NCI-H526 treated with DMSO at 0.1 percent for 48 hours (cell line): ENCODE measurements around the gene ADCYAP1.

Experiments
- DNase-seq: peaks from one replicate; lab custom pipeline; 2025; lab: John Stamatoyannopoulos, UW

ADCYAP1 gene

GRCh38 chr18:910247-910646, 5.6 kb downstream of the ADCYAP1 start:
- no peak for DNase-seq

- no peak for DNase-seq
Measured at GRCh38 chr18:911025-911424, 6.4 kb downstream of the ADCYAP1 start.

- no peak for DNase-seq
Measured at GRCh38 chr18:911486-911885, 6.8 kb downstream of the ADCYAP1 start.

GRCh38 chr18:916562-916961, 11.9 kb downstream of the ADCYAP1 start:
- DNase-seq, result no peak

GRCh38 chr18:919078-919477, 14.4 kb downstream of the ADCYAP1 start:
- DNase-seq, result no peak

GRCh38 chr18:923144-923866, 18.6 kb downstream of the ADCYAP1 start:
- DNase-seq, result no peak

GRCh38 chr18:924987-925386, 20.3 kb downstream of the ADCYAP1 start:
- no peak for DNase-seq

GRCh38 chr18:926946-927345, 22.3 kb downstream of the ADCYAP1 start:
- no peak for DNase-seq

- no peak for DNase-seq
Measured at GRCh38 chr18:933082-933481, 28.4 kb downstream of the ADCYAP1 start.

GRCh38 chr18:934518-935133, 30.0 kb downstream of the ADCYAP1 start:
- no peak for DNase-seq

GRCh38 chr18:936941-937340, 32.3 kb downstream of the ADCYAP1 start:
- no peak for DNase-seq

- no peak for DNase-seq
Measured at GRCh38 chr18:939166-939565, 34.5 kb downstream of the ADCYAP1 start.

- no peak for DNase-seq
Measured at GRCh38 chr18:939958-940357, 35.3 kb downstream of the ADCYAP1 start.

- no peak for DNase-seq
Measured at GRCh38 chr18:941331-941730, 36.7 kb downstream of the ADCYAP1 start.

GRCh38 chr18:944440-944839, 39.8 kb downstream of the ADCYAP1 start:
- no peak for DNase-seq

GRCh38 chr18:949724-950631, 45.3 kb downstream of the ADCYAP1 start:
- no peak for DNase-seq

- DNase-seq, result no peak
Measured at GRCh38 chr18:950882-951495, 46.3 kb downstream of the ADCYAP1 start.

- DNase-seq, result no peak
Measured at GRCh38 chr18:955384-956066, 50.9 kb downstream of the ADCYAP1 start.

GRCh38 chr18:957829-958228, 53.2 kb downstream of the ADCYAP1 start:
- no peak for DNase-seq

GRCh38 chr18:959854-960253, 55.2 kb downstream of the ADCYAP1 start:
- no peak for DNase-seq
